D721Med (cell line): ENCODE data around the gene ZFP36L2.

Experiments used
- DNase-seq: peaks from one replicate; pipeline ENCODE4 v3.0.0; 2011; ENCODE audit warnings: low spot score; ENCODE audit not compliant: insufficient read length
- FAIRE-seq: peaks from 2 replicates; lab custom pipeline; 2011; peaks lifted over from hg19 to GRCh38; lab: Jason Lieb, UNC
- TF ChIP-seq, protein P1 (sequence below): IDR thresholded peaks from 2 replicates; pipeline ENCODE4 v1.5.1; 2012; ENCODE audit warnings: mild to moderate bottlenecking, control low read depth; ENCODE audit not compliant: insufficient read depth; ENCODE audit errors: missing control alignments

The ZFP36L2 gene, protein sequence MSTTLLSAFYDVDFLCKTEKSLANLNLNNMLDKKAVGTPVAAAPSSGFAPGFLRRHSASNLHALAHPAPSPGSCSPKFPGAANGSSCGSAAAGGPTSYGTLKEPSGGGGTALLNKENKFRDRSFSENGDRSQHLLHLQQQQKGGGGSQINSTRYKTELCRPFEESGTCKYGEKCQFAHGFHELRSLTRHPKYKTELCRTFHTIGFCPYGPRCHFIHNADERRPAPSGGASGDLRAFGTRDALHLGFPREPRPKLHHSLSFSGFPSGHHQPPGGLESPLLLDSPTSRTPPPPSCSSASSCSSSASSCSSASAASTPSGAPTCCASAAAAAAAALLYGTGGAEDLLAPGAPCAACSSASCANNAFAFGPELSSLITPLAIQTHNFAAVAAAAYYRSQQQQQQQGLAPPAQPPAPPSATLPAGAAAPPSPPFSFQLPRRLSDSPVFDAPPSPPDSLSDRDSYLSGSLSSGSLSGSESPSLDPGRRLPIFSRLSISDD

DNA sequence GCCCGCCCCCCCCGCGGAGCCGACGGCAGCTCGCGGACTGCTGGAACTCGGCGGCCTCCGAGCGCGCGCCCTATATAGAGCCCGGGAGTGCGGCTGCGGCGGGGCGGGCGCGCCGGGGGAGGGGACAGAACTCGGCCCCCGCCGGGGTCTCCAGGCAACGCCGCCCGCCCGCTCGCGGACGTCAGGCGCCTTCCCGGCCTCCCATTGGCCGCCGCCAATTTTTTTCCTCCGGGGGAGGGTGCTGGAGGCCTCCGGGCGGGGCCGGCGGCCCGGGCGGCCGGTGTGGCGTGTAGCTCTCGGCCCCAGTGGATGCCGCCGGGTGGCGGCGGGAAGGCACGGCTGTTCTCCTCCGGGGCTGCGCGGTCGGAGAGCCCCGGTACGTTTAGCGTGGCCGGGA is at the start of gene ZFP36L2:
TSS of gene ZFP36L2 (minus strand) at position 49 of the 397 bp plus-strand sequence. CDS start 291 bp downstream, outside the sequence.
- DNase-seq (peak; percentile 90), FAIRE-seq (no peak)
- TF ChIP-seq, protein P1, sequence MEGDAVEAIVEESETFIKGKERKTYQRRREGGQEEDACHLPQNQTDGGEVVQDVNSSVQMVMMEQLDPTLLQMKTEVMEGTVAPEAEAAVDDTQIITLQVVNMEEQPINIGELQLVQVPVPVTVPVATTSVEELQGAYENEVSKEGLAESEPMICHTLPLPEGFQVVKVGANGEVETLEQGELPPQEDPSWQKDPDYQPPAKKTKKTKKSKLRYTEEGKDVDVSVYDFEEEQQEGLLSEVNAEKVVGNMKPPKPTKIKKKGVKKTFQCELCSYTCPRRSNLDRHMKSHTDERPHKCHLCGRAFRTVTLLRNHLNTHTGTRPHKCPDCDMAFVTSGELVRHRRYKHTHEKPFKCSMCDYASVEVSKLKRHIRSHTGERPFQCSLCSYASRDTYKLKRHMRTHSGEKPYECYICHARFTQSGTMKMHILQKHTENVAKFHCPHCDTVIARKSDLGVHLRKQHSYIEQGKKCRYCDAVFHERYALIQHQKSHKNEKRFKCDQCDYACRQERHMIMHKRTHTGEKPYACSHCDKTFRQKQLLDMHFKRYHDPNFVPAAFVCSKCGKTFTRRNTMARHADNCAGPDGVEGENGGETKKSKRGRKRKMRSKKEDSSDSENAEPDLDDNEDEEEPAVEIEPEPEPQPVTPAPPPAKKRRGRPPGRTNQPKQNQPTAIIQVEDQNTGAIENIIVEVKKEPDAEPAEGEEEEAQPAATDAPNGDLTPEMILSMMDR, result no peak

DNA sequence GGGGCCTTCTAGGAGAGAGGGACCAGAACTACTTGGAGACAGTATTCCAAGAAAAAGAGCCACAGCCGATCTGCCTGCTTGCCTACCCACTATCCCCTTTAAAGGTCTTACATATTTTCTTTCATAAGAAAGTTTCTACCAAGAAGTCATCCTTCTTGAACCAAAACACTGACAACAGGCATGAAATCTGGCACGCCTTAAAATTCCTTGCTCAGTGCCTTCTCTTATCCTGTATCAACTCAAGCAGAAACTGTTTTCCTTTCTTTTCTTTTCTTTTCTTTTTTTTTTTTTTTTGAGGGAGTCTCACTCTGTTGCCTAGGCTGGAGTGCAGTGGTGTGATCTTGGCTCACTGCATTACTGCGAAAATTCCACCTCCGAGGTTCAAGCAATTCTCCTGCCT is 48.3 kb upstream of the ZFP36L2 start:
- TF ChIP-seq, protein P1, result no peak
- FAIRE-seq (no peak), DNase-seq (no peak)

DNA sequence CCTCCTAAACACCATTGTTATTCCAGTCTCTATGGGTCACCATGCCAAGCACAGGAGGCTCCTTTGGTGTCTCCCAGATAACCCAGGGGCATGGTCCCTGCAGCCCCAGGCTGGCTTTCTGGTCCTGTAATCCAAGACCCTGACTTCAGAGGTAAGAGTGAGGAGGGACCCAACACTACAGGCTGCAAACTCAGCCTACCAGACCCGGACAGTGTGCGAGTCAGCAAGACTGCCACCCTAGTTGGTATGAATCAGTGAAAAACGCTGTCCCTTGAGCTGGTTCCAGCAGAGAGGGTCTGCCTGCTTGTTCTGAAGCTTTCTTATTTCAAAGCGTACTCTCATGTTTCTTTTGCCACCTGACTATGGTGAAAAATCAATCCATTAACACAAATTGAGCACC is 47.6 kb upstream of the ZFP36L2 start:
- FAIRE-seq, result no peak
- DNase-seq, result no peak
- TF ChIP-seq, protein P1, result no peak

DNA sequence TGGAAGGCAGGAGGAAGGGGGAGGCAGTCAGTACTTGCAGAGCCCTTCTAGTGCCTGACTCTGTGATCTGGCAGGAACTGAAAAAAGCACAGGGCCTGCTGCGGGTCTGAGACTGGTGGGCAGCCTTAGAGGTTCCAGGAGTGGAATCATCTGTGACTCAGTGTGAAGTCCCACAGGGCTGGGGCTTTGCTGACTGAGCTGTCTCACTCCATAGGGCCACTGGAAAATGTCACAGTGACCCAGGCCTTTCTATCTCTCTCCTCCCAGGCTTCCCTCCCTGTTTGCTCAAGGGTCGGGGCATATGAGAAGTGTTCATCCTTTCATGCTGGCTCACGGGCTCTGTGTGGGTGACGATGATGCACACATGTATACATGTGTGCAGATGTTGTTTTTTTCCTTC is 47.1 kb upstream of the ZFP36L2 start:
- FAIRE-seq (no peak), DNase-seq (no peak)

DNA sequence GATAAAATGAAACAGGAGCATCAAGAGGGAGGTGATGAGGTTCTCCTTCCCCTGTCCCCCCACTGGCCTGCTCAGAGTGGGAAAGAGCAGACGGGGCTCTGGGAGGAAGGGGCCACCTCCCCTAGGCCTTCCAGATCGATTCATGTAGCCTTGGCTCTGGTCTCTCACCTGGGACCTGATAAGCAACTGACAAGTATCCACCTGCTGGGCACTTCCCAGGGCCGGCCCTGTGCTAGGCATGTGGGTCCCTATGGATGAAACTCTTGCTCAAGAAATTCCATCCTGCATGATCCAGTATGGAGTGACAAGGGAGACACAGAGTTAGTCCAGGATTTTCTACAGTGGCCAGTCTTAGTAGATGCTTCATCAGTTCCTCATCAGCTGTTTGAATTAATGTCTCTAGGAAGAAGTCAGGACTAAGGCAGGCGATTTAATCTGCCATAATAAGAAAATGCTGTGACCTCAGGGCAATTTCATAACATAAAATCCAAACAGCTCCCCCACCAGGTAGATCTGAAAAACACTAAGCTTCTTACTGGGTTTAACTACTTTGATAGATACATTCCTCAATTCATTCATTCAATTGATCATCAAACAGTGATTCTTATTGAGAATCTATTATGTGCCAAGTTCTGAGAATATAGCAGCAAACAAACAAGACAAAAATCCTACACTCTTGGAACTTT is 44.7 kb upstream of the ZFP36L2 start:
- FAIRE-seq (no peak), DNase-seq (no peak)

More for the DNA sequence above, 47.1 kb upstream of the ZFP36L2 start:
- TF ChIP-seq, protein P1, result no peak

DNA sequence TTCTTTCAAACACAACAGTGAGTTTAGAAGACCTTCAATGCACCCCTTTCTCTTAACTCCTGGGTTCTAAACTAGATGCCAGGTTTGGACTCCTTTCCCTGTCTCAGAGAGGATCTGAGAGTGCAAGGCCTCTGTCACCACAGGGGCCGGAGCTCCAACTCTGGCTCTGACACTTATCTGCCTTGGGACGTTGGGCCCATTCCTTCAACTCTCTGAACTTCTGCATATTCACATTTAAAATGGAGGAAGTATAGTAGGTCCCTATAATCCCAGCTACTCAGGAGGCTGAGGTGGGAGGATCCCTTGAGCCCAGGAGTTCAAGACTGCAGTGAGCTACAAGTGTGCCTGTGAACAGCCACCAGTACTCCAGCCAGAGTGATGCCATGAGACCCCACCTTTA is 44.1 kb upstream of the ZFP36L2 start:
- DNase-seq, result no peak
- no peak for FAIRE-seq
- TF ChIP-seq, protein P1, result no peak

More for the DNA sequence above, 44.7 kb upstream of the ZFP36L2 start:
- TF ChIP-seq, protein P1, result no peak
